GM12878 (cell line): Measurements from ENCODE around the gene KIF6. TPM values are rescaled to one million over a fixed set of nuclear protein-coding genes. Genes with fewer than 3 reads are reported as not detected.

Source experiments
- ATAC-seq: fragments of 200-7000 bp; cut with Tn5 transposase; 3 replicates; pipeline ENCODE4 v1.9.1; 2020; ENCODE audit warnings: mild to moderate bottlenecking, moderate library complexity
- BruUV-seq: library from RNA; stranded (reverse); fragments of 400-500 nt; replicated peaks from 2 replicates; lab custom pipeline; 2021; lab: Mats Ljungman, UMichigan
- CTCF ChIA-PET: fragments of 300-600 bp; sonication (Branson Sonifier 250); formaldehyde crosslinking; extraction: SDS; loops from one replicate; lab custom pipeline; 2021; ENCODE audit warnings: inconsistent platforms; lab: Yijun Ruan, JAX
- POLR2A ChIA-PET: fragments of 350-600 bp; formaldehyde crosslinking; extraction: SDS; loops from one replicate; lab custom pipeline; 2021; ENCODE audit warnings: inconsistent platforms; lab: Charles Lee
- RAD21 ChIA-PET: fragments of 300-600 bp; sonication (Branson Sonifier 250); formaldehyde crosslinking; loops from one replicate; lab custom pipeline; 2023; ENCODE audit warnings: antibody characterized with exemption; ENCODE audit not compliant: unreplicated experiment; lab: Charles Lee
- SMC1A ChIA-PET: fragments of 300-600 bp; sonication (Branson Sonifier 250); formaldehyde crosslinking; loops from one replicate; lab custom pipeline; 2023; ENCODE audit not compliant: unreplicated experiment, uncharacterized antibody; lab: Charles Lee
- DNase-seq: peaks from one replicate; pipeline ENCODE4 v3.0.0-alpha.2; 2011; ENCODE audit warnings: low read depth, low spot score
- FAIRE-seq: peaks from 3 replicates; lab custom pipeline; 2011; peaks lifted over from hg19 to GRCh38; lab: Jason Lieb, UNC
- H2AFZ ChIP-seq: 2 replicates; pipeline ENCODE4 v1.6.0; 2011; ENCODE audit warnings: low read depth, low read length, control low read depth; ENCODE audit not compliant: control insufficient read depth
- H3K27ac ChIP-seq: 2 replicates; pipeline ENCODE4 v1.5.1; 2011; ENCODE audit warnings: control low read depth; ENCODE audit not compliant: control insufficient read depth, insufficient read depth
- H3K27me3 ChIP-seq, 2 experiments: replicated peaks in 1 of 2; 2 replicates each; pipeline versions ENCODE4 v1.6.0 to v1.6.1; 2011; ENCODE audit warnings: low read length in 1 of 2; ENCODE audit not compliant: control insufficient read depth in 2 of 2, insufficient read depth in 2 of 2
- H3K36me3 ChIP-seq, 2 experiments: 2 replicates each; pipeline ENCODE4 v1.5.1; 2011; ENCODE audit warnings: low read length in 1 of 2; ENCODE audit not compliant: control insufficient read depth in 2 of 2, insufficient read depth in 2 of 2
- H3K4me1 ChIP-seq: 2 replicates; pipeline ENCODE4 v1.6.1; 2011; ENCODE audit warnings: mild to moderate bottlenecking, low read length, moderate library complexity, mixed read lengths; ENCODE audit not compliant: control insufficient read depth, insufficient read depth
- H3K4me2 ChIP-seq: 2 replicates; pipeline ENCODE4 v1.6.0; 2011; ENCODE audit warnings: control low read depth; ENCODE audit not compliant: control insufficient read depth, insufficient read depth
- H3K4me3 ChIP-seq: fragments of 200-600 bp; sonication (generic); 2 replicates; pipeline ENCODE4 v1.5.1; 2016
- H3K79me2 ChIP-seq: 2 replicates; pipeline ENCODE4 v1.6.0; 2011; ENCODE audit warnings: low read length; ENCODE audit not compliant: control insufficient read depth, insufficient read depth
- H3K9ac ChIP-seq: 2 replicates; pipeline ENCODE4 v1.8.0; 2011; ENCODE audit warnings: low read length, control low read depth, mixed read lengths; ENCODE audit not compliant: control insufficient read depth, insufficient read depth
- H3K9me3 ChIP-seq: replicated peaks from 3 replicates; pipeline ENCODE4 v1.5.1; 2011; ENCODE audit warnings: mild to moderate bottlenecking, low read length; ENCODE audit not compliant: control insufficient read depth, insufficient read depth
- H4K20me1 ChIP-seq: 2 replicates; pipeline ENCODE4 v1.6.0; 2011; ENCODE audit not compliant: control insufficient read depth, insufficient read depth
- BACH1 ChIP-seq: fragments of 450-650 bp; IDR thresholded peaks from 2 replicates; pipeline ENCODE4 v1.6.1; 2017; ENCODE audit warnings: mild to moderate bottlenecking, borderline replicate concordance
- BCL3 ChIP-seq: IDR thresholded peaks from 2 replicates; pipeline ENCODE4 v1.6.1; 2011; ENCODE audit warnings: borderline replicate concordance, low read depth, mild to moderate bottlenecking, moderate library complexity, low read length; ENCODE audit not compliant: insufficient read depth, poor library complexity, severe bottlenecking
- CREB1 ChIP-seq: IDR thresholded peaks from 2 replicates; pipeline ENCODE4 v1.6.1; 2012; ENCODE audit warnings: low read depth, mild to moderate bottlenecking, inconsistent platforms
- ELK1 ChIP-seq: IDR thresholded peaks from 2 replicates; pipeline ENCODE4 v1.6.1; 2012; ENCODE audit warnings: low read depth, low read length, improper control_type of control experiment
- JUND ChIP-seq: IDR thresholded peaks from 2 replicates; pipeline ENCODE4 v1.6.1; 2012; ENCODE audit warnings: low read depth, mild to moderate bottlenecking, low read length, improper control_type of control experiment, moderate library complexity
- LARP7 ChIP-seq: fragments of 450-650 bp; IDR thresholded peaks from 2 replicates; pipeline ENCODE4 v1.6.1; 2017; ENCODE audit warnings: mild to moderate bottlenecking
- MEF2B ChIP-seq: fragments of 450-650 bp; IDR thresholded peaks from 2 replicates; pipeline ENCODE4 v1.6.1; 2018; ENCODE audit warnings: mild to moderate bottlenecking, moderate library complexity; ENCODE audit not compliant: partially characterized antibody, poor library complexity, severe bottlenecking
- NFXL1 ChIP-seq: fragments of 450-650 bp; IDR thresholded peaks from 2 replicates; pipeline ENCODE4 v1.6.1; 2017; ENCODE audit warnings: antibody characterized with exemption, mild to moderate bottlenecking, borderline replicate concordance
- NKRF ChIP-seq: fragments of 450-650 bp; conservative IDR thresholded peaks from 2 replicates; pipeline ENCODE4 v1.6.1; 2017; ENCODE audit warnings: mild to moderate bottlenecking, moderate library complexity
- POLR2A ChIP-seq: IDR thresholded peaks from 2 replicates; pipeline ENCODE4 v1.6.1; 2011; ENCODE audit warnings: low read depth, mild to moderate bottlenecking, low read length
- POU2F2 ChIP-seq: IDR thresholded peaks from 3 replicates; pipeline ENCODE4 v1.6.1; 2011; ENCODE audit warnings: low read depth, mild to moderate bottlenecking, low read length, borderline replicate concordance
- RUNX3 ChIP-seq: IDR thresholded peaks from 2 replicates; pipeline ENCODE4 v1.6.1; 2012; ENCODE audit warnings: low read length, inconsistent platforms
- SIN3A ChIP-seq: IDR thresholded peaks from 2 replicates; pipeline ENCODE4 v1.6.1; 2012; ENCODE audit warnings: low read depth, low read length, improper control_type of control experiment
- TARDBP ChIP-seq: IDR thresholded peaks from 2 replicates; pipeline ENCODE4 v1.6.1; 2016; ENCODE audit warnings: borderline replicate concordance
- TCF12 ChIP-seq: IDR thresholded peaks from 2 replicates; pipeline ENCODE4 v1.6.1; 2011; ENCODE audit warnings: low read depth, mild to moderate bottlenecking, low read length
- WGBS: methylation state at CpG from one replicate; pipeline ENCODE4 v1.1.6; 2016; ENCODE audit warnings: low lambda C conversion rate; ENCODE audit not compliant: insufficient replicate concordance, insufficient coverage; ENCODE audit errors: missing lambda C conversion rate; 5-methylcytosine and 5-hydroxymethylcytosine counted together
- in situ Hi-C: fragments of 300-500 bp; cut with MboI; formaldehyde crosslinking; loops from 9 replicates; pipeline ENCODE4 v1.14.3; 2018; ENCODE audit warnings: mixed read lengths
- intact Hi-C: fragments of 100-400 bp; cut with micrococcal nuclease; formaldehyde crosslinking; loops from one replicate; pipeline ENCODE4 v1.14.2; 2022; ENCODE audit not compliant: unreplicated experiment
- polyA plus RNA-seq, 11 experiments: library from polyadenylated mRNA; depleted of rRNA in 4 of 11; unstranded in 6 of 11; stranded (reverse) in 5 of 11; fragments of >200 nt; fragmentation: Nextera tagmentation in 4 of 11; fragmentation: Illumina TruSeq in 1 of 11; extraction: Ambion mirVana in 4 of 11; extraction: Trizol in 1 of 11; gene quantifications; 1 replicate in 1 of 11; 2 replicates in 10 of 11; pipeline versions ENCODE4 v1.2.1 to v1.2.3, GENCODE V29; 2011 to 2016; ENCODE audit warnings: inconsistent platforms in 2 of 11, missing spikeins in 2 of 11, low read depth in 1 of 11
- total RNA-seq, 4 experiments: library from RNA; depleted of rRNA in 3 of 4; stranded (reverse); fragments of >200 nt in 3 of 4; fragmentation: Illumina TruSeq in 1 of 4; extraction: Trizol in 1 of 4; gene quantifications; 2 replicates each; pipeline versions ENCODE4 v1.2.1 to v1.2.3, GENCODE V29; 2013 to 2021

KIF6 gene
- total and polyA plus RNA-seq, 10 of the 15 experiments (the other 5 are each of a cell fraction or from before 2014, with no cell fraction given), result 0.09 to 1.0 (median 0.28) TPM

- FAIRE-seq, result no peak
- no TSS peak for BruUV-seq
- Histone ChIP-seq H3K27me3 (no peaks in the 10 kb centered on the region), H3K9ac (no peak overlapping the region), H3K79me2 (no peaks in the 10 kb centered on the region), H2AFZ (no peak overlapping the region), H3K4me3 (no peak overlapping the region), H3K4me1 (no peaks in the 10 kb centered on the region), H3K9me3 (no peaks in the 10 kb centered on the region), H3K4me2 (no peak overlapping the region), H4K20me1 (no peaks in the 10 kb centered on the region), H3K27ac (no peak overlapping the region), H3K36me3 (no peaks in the 10 kb centered on the region)
- ChIA-PET CTCF (interaction anchor here (2.6 kb wide), 1 partner anchor 11 kb away, joined by 12 read pairs; no protein-coding TSS in a partner anchor), SMC1A (interaction anchor here (1.2 to 2.2 kb wide), 3 partner anchors 8 to 10 kb away, joined by 4 to 10 read pairs (median 5); no protein-coding TSS in a partner anchor), POLR2A (no interaction called here), RAD21 (no interaction called here)
- no peak for ATAC-seq
- 25% methylated on average over 5 of the region's 5 CpGs for WGBS
- no peak for TF ChIP-seq NKRF
- TF ChIP-seq POU2F2, result no peak
- TF ChIP-seq RUNX3, result no peak
- no peak for TF ChIP-seq CREB1
- no peak for TF ChIP-seq BACH1
- in situ Hi-C loops (no loop called here), intact Hi-C loops (no loop called here)
- no peak for DNase-seq
These were observed 328.4 kb downstream of the KIF6 start for GRCh38 chr6:39396854-39397253.

GRCh38 chr6:39393075-39393474 lies 332.1 kb downstream of the KIF6 start:
- FAIRE-seq, result no peak
- in situ Hi-C loops, result no loop called here
- TF ChIP-seq TARDBP (no peak), ELK1 (no peak), BCL3 (no peak), MEF2B (no peak), LARP7 (no peak), SIN3A (no peak), POLR2A (no peak), NFXL1 (no peak), POU2F2 (no peak), JUND (no peak), TCF12 (no peak)

More at GRCh38 chr6:39393075-39393474, 332.1 kb downstream of the KIF6 start:
- BruUV-seq, result no TSS peak
- Histone ChIP-seq H2AFZ (no peak overlapping the region), H3K36me3 (no peaks in the 10 kb centered on the region), H3K4me1 (no peaks in the 10 kb centered on the region; the same call in 1 of the 2 replicates), H3K4me3 (no peak overlapping the region), H3K27me3 (peaks cover 0 to 2% of the 10 kb centered on the region in 2 experiments; a peak in 1 of 4 replicates), H3K79me2 (no peaks in the 10 kb centered on the region), H4K20me1 (no peaks in the 10 kb centered on the region), H3K9me3 (no peaks in the 10 kb centered on the region), H3K4me2 (no peak overlapping the region), H3K27ac (no peak overlapping the region), H3K9ac (no peak overlapping the region)
- POLR2A ChIA-PET, result no interaction called here
- ATAC-seq (peak; percentile 74), DNase-seq (no peak)
- SMC1A ChIA-PET, result interaction anchor here (1.0 to 1.7 kb wide), 2 partner anchors 9 to 15 kb away, joined by 3 to 4 read pairs; no protein-coding TSS in a partner anchor
- CTCF ChIA-PET, result no interaction called here
- RAD21 ChIA-PET, result no interaction called here
- WGBS, result 14% methylated on average over 5 of the region's 5 CpGs
- intact Hi-C loops, result no loop called here
